Suprapubic skin (tissue), 4 donors: Measurements from ENCODE around the gene PSMB4. TPM values are rescaled to one million over a fixed set of nuclear protein-coding genes. Genes with fewer than 3 reads are reported as not detected.
"Not testable (repeated sequence)": the region's sequence is repeated elsewhere in the genome, so short reads cannot be mapped to it uniquely, and the experiment has no call there.

Experiments
- DNase-seq, 2 donors: peaks; one replicate each; pipeline ENCODE4 v3.0.0-alpha.2; 2019; ENCODE audit warnings: low spot score in 2 of 2
- H3K27ac ChIP-seq: fragments of 200-600 bp; sonication (generic); one replicate; pipeline ENCODE4 v1.5.1; 2019
- H3K27me3 ChIP-seq: fragments of 200-600 bp; sonication (generic); one replicate; pipeline ENCODE4 v1.5.1; 2019
- H3K36me3 ChIP-seq: fragments of 200-600 bp; sonication (generic); one replicate; pipeline ENCODE4 v1.5.1; 2019
- H3K4me1 ChIP-seq: fragments of 200-600 bp; sonication (generic); one replicate; pipeline ENCODE4 v1.5.1; 2019
- H3K4me3 ChIP-seq: fragments of 200-600 bp; sonication (generic); one replicate; pipeline ENCODE4 v1.5.1; 2019; ENCODE audit warnings: mild to moderate bottlenecking
- H3K9me3 ChIP-seq: fragments of 200-600 bp; sonication (generic); one replicate; pipeline ENCODE4 v1.5.1; 2019
- CTCF ChIP-seq, 2 donors: fragments of 200-600 bp in 1 of 2; fragments of 450-650 bp in 1 of 2; sonication (generic) in 1 of 2; IDR thresholded peaks; one replicate each; pipeline ENCODE4 v1.5.1; 2016 to 2019; ENCODE audit warnings: antibody characterized with exemption in 2 of 2, mild to moderate bottlenecking in 1 of 2, moderate library complexity in 1 of 2
- EP300 ChIP-seq: sonication (generic); formaldehyde crosslinking; IDR thresholded peaks from one replicate; pipeline ENCODE4 v1.6.1; 2017; ENCODE audit warnings: antibody characterized with exemption
- POLR2A ChIP-seq, 2 donors: fragments of 450-650 bp; IDR thresholded peaks; one replicate each; pipeline ENCODE4 v1.6.1; 2017; ENCODE audit warnings: antibody characterized with exemption in 2 of 2, mild to moderate bottlenecking in 2 of 2, moderate library complexity in 2 of 2
- POLR2AphosphoS5 ChIP-seq, 3 donors: sonication (generic); formaldehyde crosslinking; IDR thresholded peaks; one replicate each; pipeline ENCODE4 v1.6.1; 2017; ENCODE audit warnings: antibody characterized with exemption in 3 of 3
- WGBS: methylation state at CpG from one replicate; pipeline ENCODE4 v1.1.5; 2018; 5-methylcytosine and 5-hydroxymethylcytosine counted together
- total RNA-seq, 4 donors: library from RNA; depleted of rRNA; stranded (reverse); fragments of >200 nt; gene quantifications; one replicate each; pipeline ENCODE4 v1.1.0, GENCODE V29; 2016

PSMB4 gene
- total RNA-seq, 4 donors from 2014 or later = 222 to 269 (median 241) TPM

GRCh38 chr1:151372058-151372934 is 27.1 kb upstream of the PSMB4 start, which contains the start of gene SELENBP1:
Gene SELENBP1 (minus strand): TSS chr1:151372705. CDS start chr1:151372641, 64 bp downstream.
- peak within 1 kb of the TSS; percentile 64 for H3K27ac ChIP-seq
- H3K36me3 ChIP-seq = peaks cover 5% of the 10 kb centered on the region
- H3K4me1 ChIP-seq = peaks cover 38% of the 10 kb centered on the region
- H3K9me3 ChIP-seq = no peaks in the 10 kb centered on the region
- H3K27me3 ChIP-seq = no peaks in the 10 kb centered on the region
- WGBS = 4% methylated on average over 9 of the region's 11 CpGs
- peak; percentile 80 to 90 for DNase-seq
- peak within 1 kb of the TSS; percentile 46 for H3K4me3 ChIP-seq
- TF ChIP-seq CTCF (IDR thresholded peaks at IDR 0.05) (no peak), POLR2A (IDR thresholded peaks at IDR 0.05) (peak in 1 of 2 donors; percentile 48)

GRCh38 chr1:151373196-151373595 is 26.2 kb upstream of the PSMB4 start:
- no peak overlapping the region for H3K4me3 ChIP-seq
- WGBS = 81% methylated on average over 5 of the region's 14 CpGs
- DNase-seq = no peak
- H3K9me3 ChIP-seq = no peaks in the 10 kb centered on the region
- TF ChIP-seq EP300 = no peak
- H3K27ac ChIP-seq = no peak overlapping the region
- H3K36me3 ChIP-seq = no peaks in the 10 kb centered on the region
- peaks cover 38% of the 10 kb centered on the region for H3K4me1 ChIP-seq
- H3K27me3 ChIP-seq = no peaks in the 10 kb centered on the region

- 68% methylated on average over 3 of the region's 3 CpGs for WGBS
- Histone ChIP-seq H3K36me3 (no peaks in the 10 kb centered on the region), H3K4me3 (no peak overlapping the region), H3K27me3 (no peaks in the 10 kb centered on the region), H3K9me3 (no peaks in the 10 kb centered on the region), H3K4me1 (peaks cover 9% of the 10 kb centered on the region), H3K27ac (no peak overlapping the region)
- DNase-seq = no peak
- TF ChIP-seq POLR2A (IDR thresholded peaks at IDR 0.05) (no peak), POLR2AphosphoS5 (IDR thresholded peaks at IDR 0.05) (no peak), CTCF (IDR thresholded peaks at IDR 0.05) (no peak), EP300 (no peak)
Observed at GRCh38 chr1:151377150-151377884, 22.1 kb upstream of the PSMB4 start.

GRCh38 chr1:151384584-151384983 is 14.8 kb upstream of the PSMB4 start:
- Histone ChIP-seq H3K4me1 (peaks cover 2% of the 10 kb centered on the region), H3K27ac (no peak overlapping the region), H3K36me3 (no peaks in the 10 kb centered on the region), H3K4me3 (no peak overlapping the region), H3K27me3 (no peaks in the 10 kb centered on the region), H3K9me3 (no peaks in the 10 kb centered on the region)
- no peak for TF ChIP-seq POLR2A (IDR thresholded peaks at IDR 0.05)
- no peak for TF ChIP-seq EP300
- no peak for TF ChIP-seq POLR2AphosphoS5 (IDR thresholded peaks at IDR 0.05)
- TF ChIP-seq CTCF (IDR thresholded peaks at IDR 0.05) = no peak
- 62% methylated on average over 3 of the region's 3 CpGs for WGBS
- DNase-seq = no peak

GRCh38 chr1:151386002-151386401 is 13.4 kb upstream of the PSMB4 start:
- no peaks in the 10 kb centered on the region for H3K27me3 ChIP-seq
- no peaks in the 10 kb centered on the region for H3K9me3 ChIP-seq
- no peak overlapping the region for H3K4me3 ChIP-seq
- no peak overlapping the region for H3K27ac ChIP-seq
- WGBS = 93% methylated on average over 2 of the region's 2 CpGs
- no peak for DNase-seq
- peaks cover 2% of the 10 kb centered on the region for H3K4me1 ChIP-seq
- no peak for TF ChIP-seq EP300
- TF ChIP-seq CTCF (IDR thresholded peaks at IDR 0.05) = no peak
- TF ChIP-seq POLR2A (IDR thresholded peaks at IDR 0.05) = no peak
- TF ChIP-seq POLR2AphosphoS5 (IDR thresholded peaks at IDR 0.05) = no peak
- no peaks in the 10 kb centered on the region for H3K36me3 ChIP-seq

GRCh38 chr1:151390221-151391078 is 8.9 kb upstream of the PSMB4 start:
- H3K4me1 ChIP-seq, DNase-seq, H3K27me3 ChIP-seq, H3K4me3 ChIP-seq, H3K36me3 ChIP-seq, H3K27ac ChIP-seq, H3K9me3 ChIP-seq: not testable (repeated sequence)
- WGBS = 92% methylated on average over 22 of the region's 22 CpGs
